Karpas-422 (cell line): ENCODE measurements around the gene MAPT. TPM values are rescaled to one million over a fixed set of nuclear protein-coding genes. Genes with fewer than 3 reads are reported as not detected.

Source experiments
- DNase-seq: peaks from one replicate; pipeline ENCODE4 v3.0.0-alpha.2; 2015
- H2AFZ ChIP-seq: fragments of 200-600 bp; sonication (generic); 2 replicates; pipeline ENCODE4 v1.6.1; 2014; ENCODE audit warnings: antibody characterized with exemption, low read length, mixed read lengths
- H3K27ac ChIP-seq: fragments of 200-600 bp; sonication (generic); 2 replicates; pipeline ENCODE4 v1.5.1; 2014; ENCODE audit warnings: mild to moderate bottlenecking, low read length, moderate library complexity
- H3K27me3 ChIP-seq: fragments of 200-600 bp; sonication (generic); 2 replicates; pipeline ENCODE4 v1.6.1; 2014; ENCODE audit warnings: low read length, mixed read lengths
- H3K36me3 ChIP-seq: fragments of 200-600 bp; sonication (generic); 2 replicates; pipeline ENCODE4 v1.6.1; 2014; ENCODE audit warnings: low read length, mixed read lengths; ENCODE audit not compliant: insufficient read depth
- H3K4me1 ChIP-seq: fragments of 200-600 bp; sonication (generic); 2 replicates; pipeline ENCODE4 v1.6.1; 2014; ENCODE audit warnings: mild to moderate bottlenecking, low read length, mixed read lengths
- H3K4me2 ChIP-seq: fragments of 200-600 bp; sonication (generic); 2 replicates; pipeline ENCODE4 v1.6.1; 2014; ENCODE audit warnings: low read length, low read depth, mild to moderate bottlenecking; ENCODE audit not compliant: poor library complexity, severe bottlenecking
- H3K4me3 ChIP-seq: fragments of 200-600 bp; sonication (generic); 2 replicates; pipeline ENCODE4 v1.5.1; 2014; ENCODE audit warnings: mild to moderate bottlenecking, antibody characterized with exemption, low read length, mixed read lengths
- H3K79me2 ChIP-seq: fragments of 200-600 bp; sonication (generic); 2 replicates; pipeline ENCODE4 v1.6.1; 2014; ENCODE audit warnings: mild to moderate bottlenecking, low read length, mixed read lengths
- H3K9ac ChIP-seq: fragments of 200-600 bp; sonication (generic); 2 replicates; pipeline ENCODE4 v1.6.0; 2014; ENCODE audit warnings: low read length
- H3K9me2 ChIP-seq: fragments of 200-600 bp; sonication (generic), shearing (Covaris generic); replicated peaks from 2 replicates; pipeline ENCODE4 v1.6.0; 2014; ENCODE audit warnings: mild to moderate bottlenecking, low read length, moderate library complexity; ENCODE audit not compliant: insufficient read depth
- H3K9me3 ChIP-seq: fragments of 300-700, 200-600 bp; sonication (generic); 2 replicates; pipeline ENCODE4 v1.6.1; 2014; ENCODE audit warnings: low read length, mixed read lengths
- H4K20me1 ChIP-seq: fragments of 200-600 bp; sonication (generic); 2 replicates; pipeline ENCODE4 v1.6.1; 2014; ENCODE audit warnings: mild to moderate bottlenecking, antibody characterized with exemption, low read length, low read depth; ENCODE audit not compliant: insufficient read depth
- total RNA-seq: library from RNA; depleted of rRNA; stranded (reverse); fragments of >200 nt; shearing (Covaris generic); gene quantifications from 2 replicates; pipeline ENCODE4 v1.2.3, GENCODE V29; 2014; ENCODE audit warnings: low replicate concordance

The MAPT gene
- total RNA-seq, 1 experiment from 2014 or later, result 0.15 TPM

- Histone ChIP-seq H3K27me3 (no peaks in the 10 kb centered on the region), H3K27ac (peak overlapping the region; percentile 19), H3K9me2 (no peaks in the 10 kb centered on the region), H3K4me3 (no peak overlapping the region), H3K9ac (no peak overlapping the region), H3K36me3 (peaks cover 46% of the 10 kb centered on the region), H3K9me3 (no peaks in the 10 kb centered on the region), H3K4me1 (peaks cover 13% of the 10 kb centered on the region), H2AFZ (no peak overlapping the region), H3K79me2 (peaks cover 27% of the 10 kb centered on the region), H3K4me2 (no peak overlapping the region), H4K20me1 (no peaks in the 10 kb centered on the region)
- DNase-seq, result peak; percentile 84
Measured at GRCh38 chr17:46044286-46044928, 150.1 kb downstream of the MAPT start.

GRCh38 chr17:46044989-46045388 is 150.6 kb downstream of the MAPT start:
- peaks cover 27% of the 10 kb centered on the region for H3K79me2 ChIP-seq
- H3K4me1 ChIP-seq, result peaks cover 13% of the 10 kb centered on the region
- peak overlapping the region; percentile 19; the same call in 1 of the 2 replicates for H3K27ac ChIP-seq
- H3K9me2 ChIP-seq, result no peaks in the 10 kb centered on the region
- DNase-seq, result no peak
- H3K9ac ChIP-seq, result no peak overlapping the region
- no peaks in the 10 kb centered on the region for H3K9me3 ChIP-seq
- no peak overlapping the region for H3K4me2 ChIP-seq
- no peak overlapping the region for H3K4me3 ChIP-seq
- H4K20me1 ChIP-seq, result no peaks in the 10 kb centered on the region
- no peak overlapping the region for H2AFZ ChIP-seq
- no peaks in the 10 kb centered on the region for H3K27me3 ChIP-seq
- H3K36me3 ChIP-seq, result peaks cover 41% of the 10 kb centered on the region

- 0 out of 2 replicates have a peak overlapping the region, but pooled peaks have one; percentile 10 for H3K27ac ChIP-seq
- H3K4me1 ChIP-seq, result peaks cover 13% of the 10 kb centered on the region
- peaks cover 31% of the 10 kb centered on the region for H3K79me2 ChIP-seq
- no peaks in the 10 kb centered on the region for H3K9me2 ChIP-seq
- no peak for DNase-seq
- no peaks in the 10 kb centered on the region for H3K9me3 ChIP-seq
- H4K20me1 ChIP-seq, result no peaks in the 10 kb centered on the region
- H3K9ac ChIP-seq, result no peak overlapping the region
- H3K4me3 ChIP-seq, result no peak overlapping the region
- no peaks in the 10 kb centered on the region for H3K27me3 ChIP-seq
- no peak overlapping the region for H2AFZ ChIP-seq
- no peak overlapping the region for H3K4me2 ChIP-seq
- H3K36me3 ChIP-seq, result peaks cover 43% of the 10 kb centered on the region
Measured at GRCh38 chr17:46045639-46046038, 151.3 kb downstream of the MAPT start.

- peaks cover 41% of the 10 kb centered on the region for H3K79me2 ChIP-seq
- no peaks in the 10 kb centered on the region for H4K20me1 ChIP-seq
- no peak overlapping the region for H3K4me3 ChIP-seq
- no peak overlapping the region for H3K4me2 ChIP-seq
- DNase-seq, result no peak
- H3K27ac ChIP-seq, result no peak overlapping the region
- no peak overlapping the region for H2AFZ ChIP-seq
- H3K27me3 ChIP-seq, result no peaks in the 10 kb centered on the region
- peaks cover 49% of the 10 kb centered on the region for H3K36me3 ChIP-seq
- H3K9ac ChIP-seq, result no peak overlapping the region
- no peaks in the 10 kb centered on the region for H3K9me3 ChIP-seq
- H3K4me1 ChIP-seq, result peaks cover 13% of the 10 kb centered on the region
- H3K9me2 ChIP-seq, result no peaks in the 10 kb centered on the region
Measured at GRCh38 chr17:46046957-46047356, 152.6 kb downstream of the MAPT start.

- Histone ChIP-seq H3K4me3 (no peak overlapping the region), H3K27me3 (no peaks in the 10 kb centered on the region), H3K4me1 (peaks cover 13% of the 10 kb centered on the region), H3K4me2 (no peak overlapping the region), H4K20me1 (no peaks in the 10 kb centered on the region), H3K27ac (no peak overlapping the region), H3K9ac (no peak overlapping the region), H3K79me2 (peaks cover 37% of the 10 kb centered on the region), H3K36me3 (peaks cover 45% of the 10 kb centered on the region), H3K9me3 (no peaks in the 10 kb centered on the region), H2AFZ (no peak overlapping the region), H3K9me2 (no peaks in the 10 kb centered on the region)
- no peak for DNase-seq
Measured at GRCh38 chr17:46047398-46047797, 153.0 kb downstream of the MAPT start.

GRCh38 chr17:46047856-46048255 is 153.5 kb downstream of the MAPT start:
- Histone ChIP-seq H4K20me1 (no peaks in the 10 kb centered on the region), H3K27me3 (no peaks in the 10 kb centered on the region), H3K36me3 (peaks cover 40% of the 10 kb centered on the region), H3K4me3 (no peak overlapping the region), H3K79me2 (peaks cover 33% of the 10 kb centered on the region), H3K9ac (no peak overlapping the region), H3K9me3 (no peaks in the 10 kb centered on the region), H3K4me2 (no peak overlapping the region), H3K9me2 (no peaks in the 10 kb centered on the region), H3K4me1 (peaks cover 13% of the 10 kb centered on the region), H3K27ac (no peak overlapping the region), H2AFZ (no peak overlapping the region)
- DNase-seq, result no peak

GRCh38 chr17:46049656-46050055 is 155.3 kb downstream of the MAPT start:
- Histone ChIP-seq H3K27me3 (no peaks in the 10 kb centered on the region), H2AFZ (no peak overlapping the region), H3K79me2 (peaks cover 25% of the 10 kb centered on the region), H3K9ac (no peak overlapping the region), H3K9me3 (no peaks in the 10 kb centered on the region), H3K27ac (no peak overlapping the region), H3K4me1 (peaks cover 10% of the 10 kb centered on the region), H3K36me3 (peaks cover 28% of the 10 kb centered on the region), H3K4me3 (no peak overlapping the region), H3K9me2 (no peaks in the 10 kb centered on the region), H3K4me2 (no peak overlapping the region), H4K20me1 (no peaks in the 10 kb centered on the region)
- DNase-seq, result no peak

- no peaks in the 10 kb centered on the region for H3K9me3 ChIP-seq
- H3K27ac ChIP-seq, result no peak overlapping the region
- no peak overlapping the region for H3K9ac ChIP-seq
- peaks cover 22% of the 10 kb centered on the region for H3K36me3 ChIP-seq
- peaks cover 55% of the 10 kb centered on the region for H3K79me2 ChIP-seq
- no peak overlapping the region for H2AFZ ChIP-seq
- no peaks in the 10 kb centered on the region for H3K4me1 ChIP-seq
- H3K27me3 ChIP-seq, result no peaks in the 10 kb centered on the region
- no peak for DNase-seq
- no peak overlapping the region for H3K4me3 ChIP-seq
- no peaks in the 10 kb centered on the region for H3K9me2 ChIP-seq
- no peaks in the 10 kb centered on the region for H4K20me1 ChIP-seq
- H3K4me2 ChIP-seq, result no peak overlapping the region
Measured at GRCh38 chr17:46053911-46054534, 159.7 kb downstream of the MAPT start.
